OCI-LY3 (cell line): Measurements from ENCODE around the gene MAGI2.

Experiments
- H2AFZ ChIP-seq: fragments of 200-600, 300-600 bp; shearing (Covaris generic); 2 replicates; pipeline ENCODE4 v1.6.0; 2014; ENCODE audit warnings: antibody characterized with exemption, low read depth, low read length
- H3K27ac ChIP-seq: fragments of 200-600, 300-600 bp; sonication (generic); 2 replicates; pipeline ENCODE4 v1.5.1; 2014; ENCODE audit warnings: mild to moderate bottlenecking, low read length, moderate library complexity, mixed read lengths
- H3K27me3 ChIP-seq: fragments of 200-600, 300-600 bp; sonication (generic); 2 replicates; pipeline ENCODE4 v1.6.1; 2014; ENCODE audit warnings: low read depth, low read length, mixed read lengths
- H3K36me3 ChIP-seq: fragments of 200-600, 300-600 bp; sonication (generic); replicated peaks from 2 replicates; pipeline ENCODE3; 2014; ENCODE audit warnings: low read depth, low read length, mixed read lengths
- H3K4me1 ChIP-seq: fragments of 300-600, 200-600 bp; sonication (generic); 2 replicates; pipeline ENCODE4 v1.6.1; 2014; ENCODE audit warnings: low read length, mixed read lengths
- H3K4me2 ChIP-seq: fragments of 200-600, 300-600 bp; sonication (generic); 2 replicates; pipeline ENCODE4 v1.6.1; 2014; ENCODE audit warnings: low read length, mixed read lengths
- H3K4me3 ChIP-seq: fragments of 300-600, 200-600 bp; sonication (generic); 2 replicates; pipeline ENCODE4 v1.5.1; 2014; ENCODE audit warnings: antibody characterized with exemption, mild to moderate bottlenecking, low read length, moderate library complexity
- H3K79me2 ChIP-seq: fragments of 300-600, 200-600 bp; shearing (Covaris generic); 2 replicates; pipeline ENCODE4 v1.6.1; 2014; ENCODE audit warnings: mild to moderate bottlenecking, low read length, mixed read lengths
- H3K9ac ChIP-seq: fragments of 300-600, 200-600 bp; shearing (Covaris generic); 2 replicates; pipeline ENCODE4 v1.6.0; 2014; ENCODE audit warnings: mild to moderate bottlenecking, low read length, moderate library complexity
- H3K9me3 ChIP-seq: fragments of 200-600, 300-600 bp; shearing (Covaris generic); 2 replicates; pipeline ENCODE4 v1.6.1; 2014; ENCODE audit warnings: low read length, mixed read lengths; ENCODE audit not compliant: insufficient read depth
- H4K20me1 ChIP-seq: fragments of 200-600, 300-600 bp; sonication (generic); 2 replicates; pipeline ENCODE4 v1.6.1; 2016; ENCODE audit warnings: low read length, mixed read lengths; ENCODE audit not compliant: insufficient read depth
- EZH2phosphoT487 ChIP-seq: fragments of 200-600 bp; shearing (Covaris generic); IDR thresholded peaks from 2 replicates; pipeline ENCODE4 v1.6.1; 2018; ENCODE audit warnings: antibody characterized with exemption, mixed run types, low read depth
- TF ChIP-seq, protein P1 (sequence below): fragments of 200-600, 300-600 bp; sonication (generic); IDR thresholded peaks from 2 replicates; pipeline ENCODE4 v1.5.1; 2014; ENCODE audit warnings: antibody characterized with exemption, low read length, low read depth

The MAGI2 gene

DNA sequence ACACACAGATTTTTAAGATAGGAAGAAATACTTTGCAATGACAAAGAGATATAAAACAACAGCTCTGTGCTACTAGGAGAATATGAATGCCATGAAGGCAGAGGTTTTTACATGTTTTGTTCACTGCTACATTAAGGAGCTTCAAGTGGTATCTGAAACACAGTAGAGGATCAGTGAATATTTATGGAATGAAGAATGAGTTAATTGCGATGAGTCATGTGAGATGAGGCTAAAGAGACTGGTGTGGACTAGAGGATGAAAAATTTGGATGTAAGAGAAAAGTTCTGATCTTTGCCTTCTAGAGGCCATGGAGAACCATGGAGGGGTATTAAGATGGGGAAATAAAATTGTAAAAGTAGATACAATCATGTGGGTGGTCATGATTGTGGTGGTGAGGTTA lies 1220.7 kb downstream of the MAGI2 start:
- Histone ChIP-seq H3K4me1 (no peaks in the 10 kb centered on the region), H3K79me2 (no peaks in the 10 kb centered on the region), H2AFZ (no peak overlapping the region), H3K9me3 (peaks cover 9% of the 10 kb centered on the region; the same call in 1 of the 2 replicates), H3K36me3 (no peaks in the 10 kb centered on the region), H4K20me1 (no peaks in the 10 kb centered on the region), H3K9ac (no peak overlapping the region), H3K4me3 (no peak overlapping the region), H3K27ac (no peak overlapping the region), H3K4me2 (no peak overlapping the region), H3K27me3 (no peaks in the 10 kb centered on the region)
- TF ChIP-seq, protein P1, sequence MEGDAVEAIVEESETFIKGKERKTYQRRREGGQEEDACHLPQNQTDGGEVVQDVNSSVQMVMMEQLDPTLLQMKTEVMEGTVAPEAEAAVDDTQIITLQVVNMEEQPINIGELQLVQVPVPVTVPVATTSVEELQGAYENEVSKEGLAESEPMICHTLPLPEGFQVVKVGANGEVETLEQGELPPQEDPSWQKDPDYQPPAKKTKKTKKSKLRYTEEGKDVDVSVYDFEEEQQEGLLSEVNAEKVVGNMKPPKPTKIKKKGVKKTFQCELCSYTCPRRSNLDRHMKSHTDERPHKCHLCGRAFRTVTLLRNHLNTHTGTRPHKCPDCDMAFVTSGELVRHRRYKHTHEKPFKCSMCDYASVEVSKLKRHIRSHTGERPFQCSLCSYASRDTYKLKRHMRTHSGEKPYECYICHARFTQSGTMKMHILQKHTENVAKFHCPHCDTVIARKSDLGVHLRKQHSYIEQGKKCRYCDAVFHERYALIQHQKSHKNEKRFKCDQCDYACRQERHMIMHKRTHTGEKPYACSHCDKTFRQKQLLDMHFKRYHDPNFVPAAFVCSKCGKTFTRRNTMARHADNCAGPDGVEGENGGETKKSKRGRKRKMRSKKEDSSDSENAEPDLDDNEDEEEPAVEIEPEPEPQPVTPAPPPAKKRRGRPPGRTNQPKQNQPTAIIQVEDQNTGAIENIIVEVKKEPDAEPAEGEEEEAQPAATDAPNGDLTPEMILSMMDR: no peak
- TF ChIP-seq EZH2phosphoT487: no peak

GRCh38 chr7:78226059-78226719 lies 1227.3 kb downstream of the MAGI2 start:
- Histone ChIP-seq H3K9ac (no peak overlapping the region), H3K36me3 (no peaks in the 10 kb centered on the region), H3K9me3 (no peaks in the 10 kb centered on the region), H4K20me1 (no peaks in the 10 kb centered on the region), H3K4me2 (no peak overlapping the region), H3K27ac (no peak overlapping the region), H2AFZ (no peak overlapping the region), H3K4me3 (no peak overlapping the region), H3K4me1 (no peaks in the 10 kb centered on the region), H3K79me2 (no peaks in the 10 kb centered on the region), H3K27me3 (peaks cover 3% of the 10 kb centered on the region; the same call in 1 of the 2 replicates)
- TF ChIP-seq EZH2phosphoT487: no peak
- TF ChIP-seq, protein P1: peak; percentile 65

- Histone ChIP-seq H3K36me3 (no peaks in the 10 kb centered on the region), H3K9ac (no peak overlapping the region), H3K4me2 (no peak overlapping the region), H2AFZ (no peak overlapping the region), H3K27ac (no peak overlapping the region), H3K79me2 (no peaks in the 10 kb centered on the region), H4K20me1 (no peaks in the 10 kb centered on the region), H3K4me1 (no peaks in the 10 kb centered on the region), H3K9me3 (no peaks in the 10 kb centered on the region), H3K27me3 (peaks cover 3% of the 10 kb centered on the region; the same call in 1 of the 2 replicates), H3K4me3 (no peak overlapping the region)
- TF ChIP-seq EZH2phosphoT487: no peak
- TF ChIP-seq, protein P1: no peak
Measured at GRCh38 chr7:78225534-78225933, 1227.9 kb downstream of the MAGI2 start.

DNA sequence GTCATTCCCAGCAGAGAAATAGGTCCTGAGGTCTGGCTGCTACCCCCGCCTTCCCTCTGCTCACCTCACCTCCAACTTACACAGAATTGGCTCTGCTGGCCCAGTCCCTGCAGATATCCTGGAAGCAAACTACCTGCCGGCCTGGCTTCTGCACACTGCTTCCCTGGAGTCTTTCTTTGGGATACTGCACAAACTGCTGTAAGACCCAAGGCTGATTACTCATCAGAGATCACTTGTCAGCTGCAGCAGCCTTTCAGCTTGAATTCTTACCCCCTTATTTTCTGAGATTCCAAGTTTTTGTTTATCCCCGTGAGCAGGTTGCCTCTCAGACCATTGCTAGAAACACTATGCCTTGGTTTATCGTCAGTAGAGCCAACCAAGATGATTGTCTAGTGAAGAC lies 1228.5 kb downstream of the MAGI2 start:
- H2AFZ ChIP-seq: no peak overlapping the region

More for the DNA sequence above, 1228.5 kb downstream of the MAGI2 start:
- no peaks in the 10 kb centered on the region for H3K4me1 ChIP-seq
- no peaks in the 10 kb centered on the region for H3K9me3 ChIP-seq
- no peaks in the 10 kb centered on the region for H4K20me1 ChIP-seq
- peaks cover 3% of the 10 kb centered on the region; the same call in 1 of the 2 replicates for H3K27me3 ChIP-seq
- no peak overlapping the region for H3K27ac ChIP-seq
- H3K36me3 ChIP-seq: no peaks in the 10 kb centered on the region
- no peak overlapping the region for H3K4me3 ChIP-seq
- H3K9ac ChIP-seq: no peak overlapping the region
- TF ChIP-seq, protein P1: no peak
- TF ChIP-seq EZH2phosphoT487: no peak
- H3K79me2 ChIP-seq: no peaks in the 10 kb centered on the region
- H3K4me2 ChIP-seq: no peak overlapping the region
